ENCODE measurements around the gene TMEM233. TPM values are rescaled to one million over a fixed set of nuclear protein-coding genes. Genes with fewer than 3 reads are reported as not detected.

Gene TMEM233
- total and polyA plus RNA-seq, 9 of the 15 experiments (the other 6 are each of a cell fraction or from before 2014, with no cell fraction given), result 0.04 to 0.17 (median 0.07) TPM; not detected in 2

GRCh38 chr12:119665164-119665929 is 71.8 kb downstream of the TMEM233 start (continued):
- no peak for TF ChIP-seq RBM22 (IDR thresholded peaks at IDR 0.05; ENCODE audit: low read depth, low read length, poor library complexity, severe bottlenecking)
- TF ChIP-seq PCBP2 (IDR thresholded peaks at IDR 0.05; ENCODE audit: low read depth, low read length, poor library complexity, severe bottlenecking), result no peak
- TF ChIP-seq ZNF347 (CRISPR knock-in tag; IDR thresholded peaks at IDR 0.05; ENCODE audit: low read depth), result no peak
- TF ChIP-seq ZNF785 (CRISPR knock-in tag; IDR thresholded peaks at IDR 0.05), result no peak
- no peak for TF ChIP-seq FUS (optimal IDR thresholded peaks at IDR 0.05; ENCODE audit: low read depth, low read length)
- TF ChIP-seq EP400 (IDR thresholded peaks at IDR 0.05), result peak; percentile 70
- TF ChIP-seq HNRNPK (IDR thresholded peaks at IDR 0.05; ENCODE audit: low read depth, low read length, poor library complexity, severe bottlenecking), result no peak
- TF ChIP-seq BRF2 (IDR thresholded peaks at IDR 0.05; ENCODE audit: borderline replicate concordance, insufficient read depth, insufficient read length), result no peak
- no peak for TF ChIP-seq CHD1 (IDR thresholded peaks at IDR 0.05; ENCODE audit: low read length)
- peak in 1 of 2 experiments; percentile 98; a peak in 2 of 4 replicates for TF ChIP-seq ZNF639 (CRISPR knock-in tag; conservative IDR thresholded peaks at IDR 0.05 in 1 of 2, IDR thresholded peaks at IDR 0.05 in 1 of 2)
- TF ChIP-seq FOXA3 (CRISPR knock-in tag; conservative IDR thresholded peaks at IDR 0.05 in 1 of 2, IDR thresholded peaks at IDR 0.05 in 1 of 2), result peak in 1 of 2 experiments; percentile 79; a peak in 2 of 4 replicates
- TF ChIP-seq NCOA1 (IDR thresholded peaks at IDR 0.05; ENCODE audit: low read depth), result peak; percentile 96
- no peak for TF ChIP-seq ZNF436 (CRISPR knock-in tag; IDR thresholded peaks at IDR 0.05)
- TF ChIP-seq PHF8 (IDR thresholded peaks at IDR 0.05; ENCODE audit: borderline replicate concordance, low read length), result no peak
- no peak for TF ChIP-seq RERE (CRISPR knock-in tag; IDR thresholded peaks at IDR 0.05; ENCODE audit: borderline replicate concordance)
- peak; percentile 100 for TF ChIP-seq POLR2AphosphoS5 (IDR thresholded peaks at IDR 0.05; ENCODE audit: control insufficient read depth, insufficient read depth, low read depth, low read length)

All from K562 (cell line).